ENCODE measurements around the gene NHP2.
"Not testable (repeated sequence)": the region's sequence is repeated elsewhere in the genome, so short reads cannot be mapped to it uniquely, and the experiment has no call there.

The NHP2 gene

GRCh38 chr5:178170455-178170854 lies 16.8 kb upstream of the NHP2 start:
- DNase-seq = no peak

GRCh38 chr5:178165581-178165980 lies 11.9 kb upstream of the NHP2 start:
- DNase-seq = no peak

GRCh38 chr5:178163772-178164735 lies 10.4 kb upstream of the NHP2 start:
- DNase-seq = peak; percentile 96

- no peak for DNase-seq
Measured at GRCh38 chr5:178162481-178162880, 8.8 kb upstream of the NHP2 start.

- no peak for DNase-seq
Measured at GRCh38 chr5:178160176-178160575, 6.5 kb upstream of the NHP2 start.

- DNase-seq = no peak
Measured at GRCh38 chr5:178155065-178155464, 1.4 kb upstream of the NHP2 start.

GRCh38 chr5:178152491-178153444 lies 917 bp downstream of the NHP2 start:
- DNase-seq = no peak

GRCh38 chr5:178150977-178151734 lies 2.5 kb downstream of the NHP2 start:
- no peak for DNase-seq

GRCh38 chr5:178149199-178149932 lies 4.3 kb downstream of the NHP2 start:
- DNase-seq = no peak

- no peak for DNase-seq
Measured at GRCh38 chr5:178147406-178147805, 6.3 kb downstream of the NHP2 start.

- peak; percentile 70 for DNase-seq
Measured at GRCh38 chr5:178145965-178146820, 7.5 kb downstream of the NHP2 start.

GRCh38 chr5:178143901-178144300 lies 9.8 kb downstream of the NHP2 start:
- no peak for DNase-seq

- no peak for DNase-seq
Measured at GRCh38 chr5:178143246-178143645, 10.4 kb downstream of the NHP2 start.

GRCh38 chr5:178142642-178143041 lies 11.0 kb downstream of the NHP2 start:
- no peak for DNase-seq

GRCh38 chr5:178141550-178141949 lies 12.1 kb downstream of the NHP2 start:
- no peak for DNase-seq

- no peak for DNase-seq
Measured at GRCh38 chr5:178137991-178138390, 15.7 kb downstream of the NHP2 start.

GRCh38 chr5:178136990-178137389 lies 16.7 kb downstream of the NHP2 start:
- DNase-seq = no peak

- DNase-seq = no peak
Measured at GRCh38 chr5:178131446-178131996, 22.2 kb downstream of the NHP2 start.

GRCh38 chr5:178130576-178131445 lies 22.9 kb downstream of the NHP2 start, which contains the start of gene RMND5B:
Gene RMND5B (plus strand): TSS chr5:178131014. CDS start chr5:178138120, 7,106 bp downstream.
- peak; percentile 90 for DNase-seq

- DNase-seq = not testable (repeated sequence)
Measured at GRCh38 chr5:178130234-178130575, 23.5 kb downstream of the NHP2 start.
